CD4-positive, alpha-beta T cell treated with Interleukin-6 for 4 hours (primary cell): ENCODE results near the gene LDLRAD4.
"Not testable (repeated sequence)": the region's sequence is repeated elsewhere in the genome, so short reads cannot be mapped to it uniquely, and the experiment has no call there.

ENCODE experiments used
- DNase-seq: peaks from one replicate; pipeline ENCODE4 v3.0.0-alpha.2; 2020; ENCODE audit warnings: mixed read lengths

The LDLRAD4 gene

GRCh38 chr18:13313006-13313686 lies 94.6 kb downstream of the LDLRAD4 start:
- DNase-seq: peak; percentile 73

- DNase-seq: no peak
Observed at GRCh38 chr18:13315000-13315399, 96.4 kb downstream of the LDLRAD4 start.

GRCh38 chr18:13316063-13316462 lies 97.5 kb downstream of the LDLRAD4 start:
- DNase-seq: no peak

GRCh38 chr18:13317801-13318200 lies 99.2 kb downstream of the LDLRAD4 start:
- no peak for DNase-seq

GRCh38 chr18:13318731-13319501 lies 100.4 kb downstream of the LDLRAD4 start:
- DNase-seq: no peak

GRCh38 chr18:13319629-13320028 lies 101.1 kb downstream of the LDLRAD4 start:
- DNase-seq: no peak

- DNase-seq: no peak
Observed at GRCh38 chr18:13320096-13320495, 101.5 kb downstream of the LDLRAD4 start.

GRCh38 chr18:13320891-13321425 lies 102.4 kb downstream of the LDLRAD4 start:
- no peak for DNase-seq

GRCh38 chr18:13321923-13322322 lies 103.4 kb downstream of the LDLRAD4 start:
- no peak for DNase-seq

- DNase-seq: no peak
Observed at GRCh38 chr18:13323186-13323585, 104.6 kb downstream of the LDLRAD4 start.

GRCh38 chr18:13324880-13325279 lies 106.3 kb downstream of the LDLRAD4 start:
- no peak for DNase-seq

GRCh38 chr18:13328213-13328612 lies 109.7 kb downstream of the LDLRAD4 start:
- DNase-seq: no peak

GRCh38 chr18:13330996-13331395 lies 112.4 kb downstream of the LDLRAD4 start:
- no peak for DNase-seq

GRCh38 chr18:13331846-13332245 lies 113.3 kb downstream of the LDLRAD4 start:
- no peak for DNase-seq

- DNase-seq: no peak
Observed at GRCh38 chr18:13332874-13333273, 114.3 kb downstream of the LDLRAD4 start.

- DNase-seq: peak; percentile 38
Observed at GRCh38 chr18:13335903-13336302, 117.3 kb downstream of the LDLRAD4 start.

- DNase-seq: no peak
Observed at GRCh38 chr18:13336841-13337240, 118.3 kb downstream of the LDLRAD4 start.

- no peak for DNase-seq
Observed at GRCh38 chr18:13337369-13337768, 118.8 kb downstream of the LDLRAD4 start.

- DNase-seq: no peak
Observed at GRCh38 chr18:13338318-13338717, 119.8 kb downstream of the LDLRAD4 start.

GRCh38 chr18:13339653-13340052 lies 121.1 kb downstream of the LDLRAD4 start:
- no peak for DNase-seq

- not testable (repeated sequence) for DNase-seq
Observed at GRCh38 chr18:13346449-13346848, 127.9 kb downstream of the LDLRAD4 start.

GRCh38 chr18:13353084-13353823 lies 134.7 kb downstream of the LDLRAD4 start:
- DNase-seq: peak; percentile 49

GRCh38 chr18:13354402-13354801 lies 135.8 kb downstream of the LDLRAD4 start:
- DNase-seq: no peak
